BE2C (cell line): ENCODE data around the gene PALD1.
"Not testable (repeated sequence)": the region's sequence is repeated elsewhere in the genome, so short reads cannot be mapped to it uniquely, and the experiment has no call there.

Source experiments
- DNase-seq: peaks from one replicate; pipeline ENCODE4 v3.0.0-alpha.2; 2020
- H3K27me3 ChIP-seq: fragments of 250-450 bp; sonication (Bioruptor Pico); 2 replicates; pipeline ENCODE4 v1.5.1; 2020; ENCODE audit warnings: mild to moderate bottlenecking
- H3K36me3 ChIP-seq: fragments of 250-450 bp; sonication (Bioruptor Pico); 2 replicates; pipeline ENCODE4 v1.5.1; 2020; ENCODE audit warnings: mild to moderate bottlenecking
- H3K4me1 ChIP-seq: fragments of 250-450 bp; sonication (Bioruptor Pico); 2 replicates; pipeline ENCODE4 v1.5.1; 2020
- H3K4me3 ChIP-seq: 2 replicates; pipeline ENCODE4 v1.5.1; 2011; ENCODE audit warnings: low read depth, low read length
- H3K9me3 ChIP-seq: fragments of 250-450 bp; sonication (Bioruptor Pico); 2 replicates; pipeline ENCODE4 v1.5.1; 2020
- CTCF ChIP-seq: IDR thresholded peaks from 2 replicates; pipeline ENCODE4 v1.5.1; 2012; ENCODE audit warnings: mild to moderate bottlenecking, low read depth, low read length

Gene PALD1

GRCh38 chr10:70613941-70614340 lies 135.4 kb downstream of the PALD1 start:
- Histone ChIP-seq H3K4me3 (no peak overlapping the region), H3K9me3 (no peaks in the 10 kb centered on the region), H3K4me1 (no peaks in the 10 kb centered on the region), H3K36me3 (no peaks in the 10 kb centered on the region), H3K27me3 (no peaks in the 10 kb centered on the region)
- no peak for DNase-seq
- no peak for TF ChIP-seq CTCF

- not testable (repeated sequence) for H3K4me1 ChIP-seq, DNase-seq
Observed at GRCh38 chr10:70614364-70614763, 135.8 kb downstream of the PALD1 start.

GRCh38 chr10:70615211-70615610 lies 136.6 kb downstream of the PALD1 start:
- Histone ChIP-seq H3K36me3 (no peaks in the 10 kb centered on the region), H3K9me3 (no peaks in the 10 kb centered on the region), H3K27me3 (no peaks in the 10 kb centered on the region), H3K4me3 (no peak overlapping the region), H3K4me1 (no peaks in the 10 kb centered on the region)
- DNase-seq = no peak
- TF ChIP-seq CTCF = no peak

More at GRCh38 chr10:70614364-70614763, 135.8 kb downstream of the PALD1 start:
- not testable (repeated sequence) for H3K36me3 ChIP-seq, H3K4me3 ChIP-seq, H3K9me3 ChIP-seq, H3K27me3 ChIP-seq

- no peaks in the 10 kb centered on the region for H3K4me1 ChIP-seq
- H3K4me3 ChIP-seq = no peak overlapping the region
- no peaks in the 10 kb centered on the region for H3K9me3 ChIP-seq
- no peaks in the 10 kb centered on the region for H3K36me3 ChIP-seq
- TF ChIP-seq CTCF = no peak
- H3K27me3 ChIP-seq = no peaks in the 10 kb centered on the region
- no peak for DNase-seq
Observed at GRCh38 chr10:70615784-70616522, 137.4 kb downstream of the PALD1 start.

GRCh38 chr10:70616761-70617160 lies 138.2 kb downstream of the PALD1 start:
- H3K27me3 ChIP-seq = no peaks in the 10 kb centered on the region
- no peaks in the 10 kb centered on the region for H3K9me3 ChIP-seq
- H3K36me3 ChIP-seq = no peaks in the 10 kb centered on the region

More at GRCh38 chr10:70616761-70617160, 138.2 kb downstream of the PALD1 start:
- H3K4me3 ChIP-seq = no peak overlapping the region
- DNase-seq = no peak
- TF ChIP-seq CTCF = no peak
- no peaks in the 10 kb centered on the region for H3K4me1 ChIP-seq
